Natural killer cell (primary cell): ENCODE data around the gene CCR6. TPM values are rescaled to one million over a fixed set of nuclear protein-coding genes. Genes with fewer than 3 reads are reported as not detected.
A peak's percentile ranks its signal among the peaks of the same experiment; 100 is the strongest.

Experiments used
- ATAC-seq, 3 donors: fragments of 150-1000 bp in 2 of 3; fragments of 200-7000 bp in 1 of 3; cut with Tn5 transposase; 1 replicate in 1 of 3; 2 replicates in 2 of 3; pipeline ENCODE4 v1.10.0; 2021; ENCODE audit warnings: mild to moderate bottlenecking in 2 of 3, moderate library complexity in 2 of 3
- DNase-seq, 2 donors: peaks; one replicate each; pipeline versions ENCODE4 v3.0.0 to v3.0.0-alpha.2; 2013 to 2021; ENCODE audit warnings: mixed read lengths in 1 of 2
- H3K27ac ChIP-seq: one replicate; pipeline ENCODE4 v1.5.1; 2013; ENCODE audit warnings: mild to moderate bottlenecking, low read length
- H3K27me3 ChIP-seq: one replicate; pipeline ENCODE4 v1.6.1; 2013; ENCODE audit warnings: low read length; ENCODE audit not compliant: control insufficient read depth, insufficient read depth
- H3K36me3 ChIP-seq: one replicate; pipeline ENCODE4 v1.6.1; 2013; ENCODE audit warnings: low read length; ENCODE audit not compliant: control insufficient read depth, insufficient read depth
- H3K4me1 ChIP-seq: one replicate; pipeline ENCODE4 v1.6.1; 2013; ENCODE audit warnings: low read length; ENCODE audit not compliant: control insufficient read depth, insufficient read depth
- H3K4me3 ChIP-seq: one replicate; pipeline ENCODE4 v1.5.1; 2013; ENCODE audit warnings: low read length
- H3K9me3 ChIP-seq: one replicate; pipeline ENCODE4 v1.6.1; 2013; ENCODE audit warnings: low read length; ENCODE audit not compliant: control insufficient read depth, insufficient read depth
- H3K27ac Mint-ChIP-seq, 2 donors: one replicate each; pipeline ENCODE4 v1.8.0; 2022; ENCODE audit warnings: mild to moderate bottlenecking in 2 of 2, mixed read lengths in 2 of 2, moderate library complexity in 1 of 2
- H3K27me3 Mint-ChIP-seq, 2 donors: one replicate each; pipeline ENCODE4 v1.8.0; 2022; ENCODE audit warnings: low read depth in 2 of 2, mixed read lengths in 2 of 2
- H3K36me3 Mint-ChIP-seq: one replicate; pipeline ENCODE4 v1.8.0; 2022; ENCODE audit warnings: mixed read lengths
- H3K4me1 Mint-ChIP-seq, 2 donors: one replicate each; pipeline ENCODE4 v1.8.0; 2022; ENCODE audit warnings: mixed read lengths in 2 of 2
- H3K4me3 Mint-ChIP-seq: one replicate; pipeline ENCODE4 v1.8.0; 2022; ENCODE audit warnings: mild to moderate bottlenecking, moderate library complexity, mixed read lengths
- H3K9me3 Mint-ChIP-seq, 2 donors: one replicate each; pipeline ENCODE4 v1.8.0; 2022; ENCODE audit warnings: mixed read lengths in 2 of 2
- CTCF ChIP-seq: fragments of 200-600 bp; IDR thresholded peaks from one replicate; pipeline ENCODE4 v1.8.0; 2022; ENCODE audit warnings: antibody characterized with exemption
- WGBS: methylation state at CpG from one replicate; pipeline ENCODE4 v1.1.7; 2013; ENCODE audit warnings: missing lambda C conversion rate; ENCODE audit not compliant: insufficient coverage; 5-methylcytosine and 5-hydroxymethylcytosine counted together
- intact Hi-C: fragments of 100-400 bp; cut with micrococcal nuclease; formaldehyde crosslinking; loops from one replicate; pipeline ENCODE4 v1.14.2; 2022
- total RNA-seq, 4 donors: library from RNA; stranded (reverse); fragments of 120-200 nt in 1 of 4; gene quantifications; one replicate each; pipeline versions ENCODE4 v1.2.3 to v1.2.4, GENCODE V29; 2013 to 2022

The CCR6 gene
- total RNA-seq, 3 donors from 2014 or later (not counting 1 experiment from before 2014, with no cell fraction given): 0.23 TPM; not detected in 2

DNA sequence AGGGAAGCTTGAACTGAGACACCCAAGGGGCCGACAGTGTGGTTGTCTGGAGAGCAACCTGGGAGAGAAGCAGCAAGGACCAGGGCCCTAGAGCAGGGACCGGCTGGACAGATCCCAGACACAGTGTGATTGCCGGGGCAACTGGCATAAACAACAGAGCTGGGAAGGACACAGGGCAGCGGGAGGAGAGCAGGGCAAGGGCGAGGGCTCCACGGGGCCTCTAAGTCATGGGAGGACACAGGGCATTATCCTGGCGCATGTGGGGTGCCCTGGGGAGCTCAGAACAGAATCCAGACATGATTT is 31.1 kb upstream of the CCR6 start:
- DNase-seq (no peak), ATAC-seq (no peak)
- TF ChIP-seq CTCF: no peak
- H3K36me3 Mint-ChIP-seq: peaks cover 10% of the 10 kb centered on the region
- peaks cover 41 to 42% of the 10 kb centered on the region in 2 donors for H3K4me1 Mint-ChIP-seq
- Histone ChIP-seq H3K27ac (peak overlapping the region; percentile 68), H3K9me3 (peaks cover 3% of the 10 kb centered on the region), H3K36me3 (no peaks in the 10 kb centered on the region), H3K27me3 (no peaks in the 10 kb centered on the region), H3K4me3 (no peak overlapping the region), H3K4me1 (peaks cover 63% of the 10 kb centered on the region)
- peak overlapping the region; percentile 38 for H3K4me3 Mint-ChIP-seq
- H3K27me3 Mint-ChIP-seq: peaks cover 0 to 7% of the 10 kb centered on the region in 2 donors
- H3K27ac Mint-ChIP-seq: peak overlapping the region; percentile 19 to 71
- 84% methylated on average over 7 of the region's 7 CpGs for WGBS
- intact Hi-C loops: no loop called here
- H3K9me3 Mint-ChIP-seq: peaks cover 4 to 7% of the 10 kb centered on the region in 2 donors

DNA sequence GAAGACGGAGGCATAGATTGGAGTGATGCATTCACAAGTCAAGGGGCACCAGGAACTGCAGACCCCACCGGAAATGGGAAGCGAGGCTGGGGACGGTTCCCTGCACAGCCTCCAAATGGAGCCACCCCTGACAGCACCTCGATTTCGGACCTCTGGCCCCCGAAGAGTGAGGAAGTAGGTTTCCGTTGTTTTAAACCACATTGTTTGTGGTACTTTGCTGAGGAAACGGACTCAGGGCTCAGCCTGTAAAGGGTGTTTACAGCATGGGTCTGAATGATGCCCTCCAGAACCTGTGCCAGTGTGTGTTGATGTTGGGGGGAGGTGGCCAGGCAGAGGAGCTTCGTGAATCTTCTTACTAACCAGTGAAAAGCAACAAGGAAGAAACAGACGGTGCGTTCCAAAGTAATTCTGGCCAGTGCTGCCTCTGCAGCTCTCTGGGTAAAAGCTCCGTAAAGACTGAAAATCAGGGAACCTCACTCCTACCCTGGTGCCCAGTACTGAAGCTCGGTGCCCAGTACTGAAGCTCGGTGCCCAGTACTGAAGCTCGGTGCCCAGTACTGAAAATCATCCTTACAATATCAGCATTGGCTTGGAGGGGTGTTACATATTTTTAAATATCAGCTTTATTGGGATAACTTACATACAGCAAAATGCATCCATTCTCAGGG is 30.1 kb upstream of the CCR6 start:
- Histone ChIP-seq H3K27ac (peak overlapping the region; percentile 93), H3K36me3 (no peaks in the 10 kb centered on the region), H3K27me3 (no peaks in the 10 kb centered on the region), H3K9me3 (no peaks in the 10 kb centered on the region), H3K4me3 (peak overlapping the region; percentile 45), H3K4me1 (peaks cover 63% of the 10 kb centered on the region)
- Mint-ChIP-seq H3K27ac (peak overlapping the region; percentile 10 to 71), H3K27me3 (peaks cover 0 to 7% of the 10 kb centered on the region in 2 donors), H3K9me3 (peaks cover 0 to 3% of the 10 kb centered on the region in 2 donors), H3K4me1 (peaks cover 41 to 42% of the 10 kb centered on the region in 2 donors), H3K36me3 (no peaks in the 10 kb centered on the region), H3K4me3 (peak overlapping the region; percentile 83)
- WGBS: 21% methylated on average over 16 of the region's 16 CpGs
- DNase-seq (no peak), ATAC-seq (peak in 1 of 3 donors; percentile 27)
- TF ChIP-seq CTCF: no peak
- intact Hi-C loops: no loop called here

GRCh38 chr6:167093406-167093921 is 29.4 kb upstream of the CCR6 start:
- intact Hi-C loops: no loop called here
- Mint-ChIP-seq H3K4me3 (peak overlapping the region; percentile 83), H3K4me1 (peaks cover 41 to 42% of the 10 kb centered on the region in 2 donors), H3K36me3 (no peaks in the 10 kb centered on the region), H3K9me3 (no peaks in the 10 kb centered on the region), H3K27ac (peak overlapping the region; percentile 68 to 71), H3K27me3 (peaks cover 0 to 7% of the 10 kb centered on the region in 2 donors)
- TF ChIP-seq CTCF: no peak
- peak overlapping the region; percentile 93 for H3K27ac ChIP-seq
- 81% methylated on average over 20 of the region's 20 CpGs for WGBS
- no peaks in the 10 kb centered on the region for H3K9me3 ChIP-seq
- peak overlapping the region; percentile 45 for H3K4me3 ChIP-seq
- H3K4me1 ChIP-seq: peaks cover 66% of the 10 kb centered on the region
- DNase-seq (no peak), ATAC-seq (no peak)
- H3K36me3 ChIP-seq: no peaks in the 10 kb centered on the region
- H3K27me3 ChIP-seq: no peaks in the 10 kb centered on the region
